IMR-90 (cell line): Measurements from ENCODE around the gene OPCML. TPM values are rescaled to one million over a fixed set of nuclear protein-coding genes. Genes with fewer than 3 reads are reported as not detected.

Source experiments
- ATAC-seq: fragments of 200-7000 bp; cut with Tn5 transposase; 2 replicates; pipeline ENCODE4 v1.9.1; 2020; ENCODE audit warnings: low read depth, mild to moderate bottlenecking, moderate library complexity
- BruUV-seq: library from RNA; stranded (reverse); fragments of 400-500 nt; replicated peaks from 2 replicates; lab custom pipeline; 2021; lab: Mats Ljungman, UMichigan
- CTCF ChIA-PET: fragments of 300-600 bp; formaldehyde crosslinking; extraction: SDS; loops from one replicate; lab custom pipeline; 2021; ENCODE audit warnings: antibody characterized with exemption; lab: Yijun Ruan, JAX
- POLR2A ChIA-PET: fragments of 300-600 bp; sonication (Branson Sonifier 250); formaldehyde crosslinking; loops from one replicate; lab custom pipeline; 2022; ENCODE audit warnings: antibody characterized with exemption; ENCODE audit not compliant: unreplicated experiment; lab: Charles Lee
- DNase-seq: peaks from one replicate; pipeline ENCODE4 v3.0.0; 2013
- H2AFZ ChIP-seq: replicated peaks from 2 replicates; pipeline ENCODE3; 2013; ENCODE audit warnings: low read length, mild to moderate bottlenecking; ENCODE audit not compliant: poor library complexity
- H2AK5ac ChIP-seq: 2 replicates; pipeline ENCODE4 v1.6.1; 2013; ENCODE audit warnings: low read depth, low read length, inconsistent platforms
- H2AK9ac ChIP-seq: replicated peaks from 2 replicates; pipeline ENCODE3; 2013; ENCODE audit warnings: mild to moderate bottlenecking, low read depth, low read length, moderate library complexity; ENCODE audit not compliant: poor library complexity
- H2BK120ac ChIP-seq: 2 replicates; pipeline ENCODE4 v1.6.1; 2013; ENCODE audit warnings: low read depth, low read length, inconsistent platforms
- H2BK15ac ChIP-seq: 3 replicates; pipeline ENCODE4 v1.6.1; 2013; ENCODE audit warnings: low read depth, low read length, inconsistent platforms
- H2BK20ac ChIP-seq: 2 replicates; pipeline ENCODE4 v1.6.1; 2013; ENCODE audit warnings: low read depth, mild to moderate bottlenecking, inconsistent platforms, low read length, moderate library complexity
- H2BK5ac ChIP-seq: 2 replicates; pipeline ENCODE4 v1.6.1; 2013; ENCODE audit warnings: mild to moderate bottlenecking, low read depth, low read length, inconsistent platforms; ENCODE audit not compliant: poor library complexity, severe bottlenecking
- H3K14ac ChIP-seq: replicated peaks from 2 replicates; pipeline ENCODE4 v1.6.1; 2013; ENCODE audit warnings: low read depth, low read length, inconsistent platforms
- H3K18ac ChIP-seq: 2 replicates; pipeline ENCODE4 v1.6.1; 2013; ENCODE audit warnings: low read depth, low read length, control low read depth
- H3K23ac ChIP-seq: 2 replicates; pipeline ENCODE4 v1.6.1; 2013; ENCODE audit warnings: low read depth, low read length, inconsistent platforms
- H3K27ac ChIP-seq: 2 replicates; pipeline ENCODE4 v1.5.1; 2013; ENCODE audit warnings: mild to moderate bottlenecking, control low read depth, low read length; ENCODE audit not compliant: insufficient read depth
- H3K27me3 ChIP-seq: 2 replicates; pipeline ENCODE4 v1.6.1; 2013; ENCODE audit warnings: low read length; ENCODE audit not compliant: control insufficient read depth, insufficient read depth
- H3K36me3 ChIP-seq: 2 replicates; pipeline ENCODE4 v1.6.1; 2013; ENCODE audit warnings: low read length, mixed read lengths; ENCODE audit not compliant: control insufficient read depth, insufficient read depth
- H3K4ac ChIP-seq: 2 replicates; pipeline ENCODE4 v1.6.1; 2013; ENCODE audit warnings: low read depth, low read length, inconsistent platforms
- H3K4me1 ChIP-seq: 2 replicates; pipeline ENCODE4 v1.6.1; 2013; ENCODE audit warnings: low read length, mixed read lengths; ENCODE audit not compliant: control insufficient read depth, insufficient read depth
- H3K4me2 ChIP-seq: 2 replicates; pipeline ENCODE4 v1.6.1; 2013; ENCODE audit warnings: low read depth, mild to moderate bottlenecking, control low read depth, low read length, moderate library complexity
- H3K4me3 ChIP-seq: 2 replicates; pipeline ENCODE4 v1.5.1; 2013; ENCODE audit warnings: low read depth, mild to moderate bottlenecking, control low read depth, low read length, moderate library complexity; ENCODE audit not compliant: insufficient read depth
- H3K56ac ChIP-seq: 2 replicates; pipeline ENCODE4 v1.6.1; 2013; ENCODE audit warnings: low read length, inconsistent platforms; ENCODE audit not compliant: insufficient read depth; ENCODE audit errors: extremely low read depth
- H3K79me1 ChIP-seq, 2 experiments: 2 replicates each; pipeline ENCODE4 v1.6.1; 2013; ENCODE audit warnings: low read length in 2 of 2, inconsistent platforms in 1 of 2, low read depth in 1 of 2
- H3K9ac ChIP-seq: 2 replicates; pipeline ENCODE4 v1.6.1; 2013; ENCODE audit warnings: low read depth, low read length, control low read depth
- H3K9me1 ChIP-seq: 2 replicates; pipeline ENCODE4 v1.6.1; 2013; ENCODE audit warnings: low read length, inconsistent platforms; ENCODE audit not compliant: insufficient read depth
- H3K9me3 ChIP-seq: 2 replicates; pipeline ENCODE4 v1.6.1; 2013; ENCODE audit warnings: low read length; ENCODE audit not compliant: control insufficient read depth, insufficient read depth
- H4K20me1 ChIP-seq: 2 replicates; pipeline ENCODE4 v1.6.1; 2013; ENCODE audit warnings: low read length, inconsistent platforms; ENCODE audit not compliant: insufficient read depth
- H4K5ac ChIP-seq: 2 replicates; pipeline ENCODE4 v1.6.1; 2013; ENCODE audit warnings: mild to moderate bottlenecking, low read depth, low read length, control low read depth
- H4K8ac ChIP-seq, 2 experiments: 2 replicates each; pipeline ENCODE4 v1.6.1; 2013; ENCODE audit warnings: low read depth in 2 of 2, low read length in 2 of 2, control low read depth in 1 of 2, inconsistent platforms in 1 of 2
- H4K91ac ChIP-seq: 2 replicates; pipeline ENCODE4 v1.6.1; 2013; ENCODE audit warnings: low read depth, low read length, inconsistent platforms; ENCODE audit not compliant: insufficient read depth
- BHLHE40 ChIP-seq: fragments of 150-350 bp; IDR thresholded peaks from 2 replicates; pipeline ENCODE4 v1.6.1; 2016; ENCODE audit warnings: mild to moderate bottlenecking, low read depth, low read length
- CEBPB ChIP-seq: IDR thresholded peaks from 2 replicates; pipeline ENCODE4 v1.6.1; 2012; ENCODE audit warnings: low read depth, low read length, improper control_type of control experiment
- CHD1 ChIP-seq: IDR thresholded peaks from 2 replicates; pipeline ENCODE4 v1.6.1; 2012; ENCODE audit warnings: low read depth, low read length, improper control_type of control experiment
- CTCF ChIP-seq: conservative IDR thresholded peaks from 2 replicates; pipeline ENCODE4 v1.5.1; 2012; ENCODE audit warnings: mild to moderate bottlenecking, low read depth, low read length, improper control_type of control experiment
- ELK1 ChIP-seq: fragments of 150-350 bp; IDR thresholded peaks from 2 replicates; pipeline ENCODE4 v1.6.1; 2016; ENCODE audit warnings: low read depth, mild to moderate bottlenecking, low read length, moderate library complexity, borderline replicate concordance
- FOS ChIP-seq: fragments of 150-350 bp; IDR thresholded peaks from 2 replicates; pipeline ENCODE4 v1.6.1; 2016; ENCODE audit warnings: low read depth, low read length
- MAFK ChIP-seq: IDR thresholded peaks from 2 replicates; pipeline ENCODE4 v1.6.1; 2012; ENCODE audit warnings: low read depth, low read length, improper control_type of control experiment
- MAZ ChIP-seq: IDR thresholded peaks from 2 replicates; pipeline ENCODE4 v1.6.1; 2012; ENCODE audit warnings: low read depth, mild to moderate bottlenecking, low read length, improper control_type of control experiment, moderate library complexity, borderline replicate concordance
- MXI1 ChIP-seq: IDR thresholded peaks from 2 replicates; pipeline ENCODE4 v1.6.1; 2012; ENCODE audit warnings: low read depth, mild to moderate bottlenecking, low read length, moderate library complexity, borderline replicate concordance
- NFE2L2 ChIP-seq: fragments of 150-350 bp; IDR thresholded peaks from 2 replicates; pipeline ENCODE4 v1.6.1; 2016; ENCODE audit warnings: low read depth, mild to moderate bottlenecking, low read length
- POLR2A ChIP-seq: IDR thresholded peaks from 2 replicates; pipeline ENCODE4 v1.6.1; 2012; ENCODE audit warnings: mild to moderate bottlenecking, low read depth, low read length
- RAD21 ChIP-seq: IDR thresholded peaks from 2 replicates; pipeline ENCODE4 v1.6.1; 2012; ENCODE audit warnings: low read length, improper control_type of control experiment
- RCOR1 ChIP-seq: IDR thresholded peaks from 2 replicates; pipeline ENCODE4 v1.6.1; 2012; ENCODE audit warnings: mild to moderate bottlenecking, low read length, improper control_type of control experiment; ENCODE audit not compliant: insufficient replicate concordance
- RFX5 ChIP-seq: IDR thresholded peaks from 2 replicates; pipeline ENCODE4 v1.8.0; 2012; ENCODE audit warnings: low read depth, mild to moderate bottlenecking, low read length, moderate library complexity
- SMC3 ChIP-seq: fragments of 150-350 bp; IDR thresholded peaks from 2 replicates; pipeline ENCODE4 v1.6.1; 2016; ENCODE audit warnings: low read depth, mild to moderate bottlenecking, antibody characterized with exemption, low read length, moderate library complexity
- USF2 ChIP-seq: fragments of 150-350 bp; IDR thresholded peaks from 2 replicates; pipeline ENCODE4 v1.6.1; 2017; ENCODE audit warnings: mild to moderate bottlenecking, antibody characterized with exemption, low read length, low read depth
- WGBS, 2 experiments: methylation state at CpG; one replicate each; pipeline versions ENCODE4 v1.1.5 to v1.1.7; 2013; ENCODE audit warnings: missing lambda C conversion rate in 2 of 2; ENCODE audit not compliant: insufficient read length in 1 of 2; ENCODE audit errors: extremely low coverage in 2 of 2; 5-methylcytosine and 5-hydroxymethylcytosine counted together
- dilution Hi-C: fragments of 300-500 bp; cut with HindIII; formaldehyde crosslinking; loops from one replicate; pipeline ENCODE4 v1.14.3; 2018; ENCODE audit warnings: low sequenced_read_pairs; ENCODE audit not compliant: unreplicated experiment
- in situ Hi-C: fragments of 300-500 bp; cut with MboI; formaldehyde crosslinking; loops from 3 replicates; pipeline ENCODE4 v1.14.3; 2019; ENCODE audit warnings: low sequenced_read_pairs, inconsistent platforms, mixed read lengths
- intact Hi-C: fragments of 100-400 bp; cut with micrococcal nuclease; formaldehyde crosslinking; loops from 2 replicates; pipeline ENCODE4 v1.10.0; 2022
- polyA plus RNA-seq, 3 experiments: library from polyadenylated mRNA; depleted of rRNA; stranded (reverse); fragments of >200 nt; gene quantifications; 2 replicates each; pipeline ENCODE4 v1.2.3, GENCODE V29; 2012; ENCODE audit warnings: low replicate concordance in 1 of 3
- total RNA-seq: library from RNA; depleted of rRNA; stranded (reverse); fragments of >200 nt; gene quantifications from 2 replicates; pipeline ENCODE4 v1.2.3, GENCODE V29; 2012

OPCML gene
- total and polyA plus RNA-seq, 2 of the 4 experiments (the other 2 are of a cell fraction), result under 0.01 to 2.6 TPM

GRCh38 chr11:132785878-132786277 lies 746.4 kb downstream of the OPCML start:
- Histone ChIP-seq H4K91ac (no peak overlapping the region), H3K36me3 (no peaks in the 10 kb centered on the region), H3K4me1 (no peaks in the 10 kb centered on the region), H3K79me1 (no peaks in the 10 kb centered on the region), H3K18ac (no peak overlapping the region), H2AK9ac (no peak overlapping the region), H3K9me1 (no peaks in the 10 kb centered on the region), H2BK20ac (no peak overlapping the region), H2BK15ac (no peak overlapping the region), H3K9ac (no peak overlapping the region), H4K8ac (no peak overlapping the region), H3K14ac (no peak overlapping the region), H2BK5ac (no peak overlapping the region), H3K27me3 (peaks cover under 1% of the 10 kb centered on the region; the same call in 1 of the 2 replicates), H3K4me3 (no peak overlapping the region), H4K5ac (no peak overlapping the region), H3K56ac (no peak overlapping the region), H2AFZ (no peak overlapping the region), H3K27ac (no peak overlapping the region), H4K20me1 (no peaks in the 10 kb centered on the region), H3K4ac (no peak overlapping the region), H3K4me2 (no peak overlapping the region), H2BK120ac (no peak overlapping the region), H3K23ac (no peak overlapping the region), H3K9me3 (no peaks in the 10 kb centered on the region), H2AK5ac (no peak overlapping the region)
- dilution Hi-C loops (no loop called here), intact Hi-C loops (loop anchor here (10.0 kb wide), 1 partner anchor 241 kb away; no protein-coding TSS in a partner anchor), in situ Hi-C loops (no loop called here)
- ChIA-PET CTCF (interaction anchor here (0.8 kb wide), 1 partner anchor 9 kb away, joined by 5 read pairs; no protein-coding TSS in a partner anchor), POLR2A (no interaction called here)
- ATAC-seq, result no peak
- no peak for DNase-seq
- WGBS, 2 experiments, result no CpG with 5 or more reads among the region's 4 CpGs
- no peak for TF ChIP-seq MXI1
- TF ChIP-seq ELK1, result no peak
- no peak for TF ChIP-seq SMC3
- no peak for TF ChIP-seq POLR2A
- no peak for TF ChIP-seq MAZ
- no peak for TF ChIP-seq RCOR1
- TF ChIP-seq MAFK, result no peak
- TF ChIP-seq BHLHE40, result no peak
- TF ChIP-seq USF2, result no peak
- TF ChIP-seq CTCF, result no peak
- no peak for TF ChIP-seq NFE2L2
- no peak for TF ChIP-seq CEBPB
- no peak for TF ChIP-seq FOS
- TF ChIP-seq RFX5, result no peak
- TF ChIP-seq CHD1, result no peak
- TF ChIP-seq RAD21, result no peak
- BruUV-seq, result no TSS peak
